ENCODE data around the gene RHBG.

DNA sequence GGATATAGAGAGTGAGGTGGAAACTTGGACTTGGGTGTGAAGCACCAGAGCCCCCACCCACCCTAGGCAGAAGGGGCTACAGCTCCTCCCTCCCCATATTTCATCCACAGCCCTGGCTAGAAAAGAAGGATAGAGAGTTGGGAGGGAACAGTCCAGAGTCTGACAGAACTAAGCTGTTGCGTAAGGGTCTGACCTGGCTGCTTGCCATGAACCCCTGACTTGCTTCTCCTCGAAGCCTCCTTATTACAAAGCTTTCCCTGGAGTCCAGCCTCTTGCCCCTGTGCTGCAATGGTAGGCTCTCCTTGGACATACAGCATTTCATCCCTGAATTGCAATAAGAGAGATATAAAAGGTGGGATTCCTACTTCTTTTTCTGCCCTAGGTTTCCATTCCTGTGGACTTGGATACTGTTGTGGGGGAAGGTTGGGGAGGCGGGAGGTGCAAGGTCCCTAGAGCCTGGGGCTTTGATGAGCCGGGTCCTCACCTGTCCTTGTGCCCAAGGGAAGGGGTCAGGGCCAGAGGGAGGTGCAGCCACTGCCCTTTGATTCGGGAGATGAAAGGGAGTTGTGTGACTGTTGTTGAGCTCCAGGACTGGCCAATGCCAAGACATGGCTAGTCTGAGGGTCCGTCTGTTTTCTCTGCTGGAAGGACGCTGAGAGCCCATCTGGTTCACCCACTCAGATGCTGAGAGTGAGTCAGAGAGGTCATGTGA, 2.7 kb downstream of the RHBG start:
- no peak for TF ChIP-seq CTCF (optimal IDR thresholded peaks at IDR 0.05 in 1 of 3, IDR thresholded peaks at IDR 0.05 in 1 of 3, conservative IDR thresholded peaks at IDR 0.05 in 1 of 3; ENCODE audit: extremely low read depth in 1 of 3, insufficient read depth in 2 of 3, low read length in 3 of 3)
- no peak for TF ChIP-seq EZH2 (IDR thresholded peaks at IDR 0.05; ENCODE audit: low read length)

All from keratinocyte (primary cell).